Panc1 (cell line): ENCODE measurements around the gene RABL6. TPM values are rescaled to one million over a fixed set of nuclear protein-coding genes. Genes with fewer than 3 reads are reported as not detected.

Experiments used
- ATAC-seq: fragments of 200-7000 bp; cut with Tn5 transposase; 2 replicates; pipeline ENCODE4 v1.9.1; 2020; ENCODE audit warnings: mild to moderate bottlenecking, moderate library complexity
- BruUV-seq: library from RNA; stranded (reverse); fragments of 400-500 nt; replicated peaks from 2 replicates; lab custom pipeline; 2021; lab: Mats Ljungman, UMichigan
- CTCF ChIA-PET: fragments of 300-600 bp; sonication (Branson Sonifier 250); formaldehyde crosslinking; loops from one replicate; lab custom pipeline; 2022; ENCODE audit warnings: antibody characterized with exemption; lab: Charles Lee
- POLR2A ChIA-PET: fragments of 300-600 bp; sonication (Branson Sonifier 250); formaldehyde crosslinking; loops from one replicate; lab custom pipeline; 2022; ENCODE audit warnings: antibody characterized with exemption; lab: Charles Lee
- DNase-seq: peaks from one replicate; pipeline ENCODE4 v3.0.0-alpha.2; 2010; ENCODE audit warnings: low read depth, low spot score
- H3K27ac ChIP-seq: 2 replicates; pipeline ENCODE4 v1.5.1; 2011; ENCODE audit warnings: mild to moderate bottlenecking, low read length, inconsistent platforms
- H3K27me3 ChIP-seq: fragments of 200-500 bp; sonication (Bioruptor generic); 2 replicates; pipeline ENCODE4 v1.6.0; 2014; ENCODE audit warnings: low read length, inconsistent platforms; ENCODE audit not compliant: control insufficient read depth, insufficient read depth
- H3K36me3 ChIP-seq: fragments of 200-500 bp; sonication (Bioruptor generic); 2 replicates; pipeline ENCODE4 v1.5.1; 2014; ENCODE audit warnings: inconsistent platforms, mild to moderate bottlenecking, low read length, moderate library complexity; ENCODE audit not compliant: control insufficient read depth, insufficient read depth
- H3K4me1 ChIP-seq: 2 replicates; pipeline ENCODE4 v1.5.1; 2011; ENCODE audit warnings: inconsistent platforms, mild to moderate bottlenecking, low read length, moderate library complexity; ENCODE audit not compliant: control insufficient read depth, insufficient read depth
- H3K4me3 ChIP-seq, 2 experiments: 2 replicates each; pipeline ENCODE4 v1.5.1; 2011 to 2012; ENCODE audit warnings: low read depth in 2 of 2, low read length in 2 of 2, mild to moderate bottlenecking in 2 of 2, inconsistent platforms in 1 of 2, moderate library complexity in 1 of 2
- H3K9me3 ChIP-seq: fragments of 200-500 bp; sonication (Bioruptor generic); 2 replicates; pipeline ENCODE4 v1.5.1; 2014; ENCODE audit warnings: low read depth, mild to moderate bottlenecking, inconsistent platforms, low read length, moderate library complexity; ENCODE audit not compliant: control insufficient read depth, insufficient read depth
- POLR2AphosphoS5 ChIP-seq: IDR thresholded peaks from 2 replicates; pipeline ENCODE4 v1.6.1; 2012; ENCODE audit warnings: mild to moderate bottlenecking, low read depth, low read length, moderate library complexity
- REST ChIP-seq, 2 experiments: IDR thresholded peaks; 2 replicates each; pipeline ENCODE4 v1.6.1; 2011 to 2012; ENCODE audit warnings: low read depth in 2 of 2, control low read depth in 1 of 2, low read length in 1 of 2, mild to moderate bottlenecking in 1 of 2, moderate library complexity in 1 of 2; ENCODE audit not compliant: insufficient read depth in 1 of 2
- SIN3A ChIP-seq: IDR thresholded peaks from 2 replicates; pipeline ENCODE4 v1.6.1; 2012; ENCODE audit warnings: low read depth, mild to moderate bottlenecking, low read length, moderate library complexity, borderline replicate concordance; ENCODE audit not compliant: insufficient read depth
- TCF7L2 ChIP-seq: IDR thresholded peaks from 2 replicates; pipeline ENCODE4 v1.6.1; 2011; ENCODE audit warnings: mild to moderate bottlenecking, low read depth, low read length, inconsistent platforms
- in situ Hi-C: cut with HindIII; loops from 2 replicates; pipeline ENCODE4 v1.10.0; 2016; ENCODE audit warnings: low sequenced_read_pairs, low pct_unique_long_range_greater_than_20kb
- intact Hi-C: fragments of 100-400 bp; cut with micrococcal nuclease; formaldehyde crosslinking; loops from one replicate; pipeline ENCODE4 v1.10.0; 2022; ENCODE audit not compliant: unreplicated experiment
- total RNA-seq: library from RNA; stranded (reverse); gene quantifications from one replicate; pipeline ENCODE4 v1.2.1, GENCODE V29; 2021; ENCODE audit not compliant: unreplicated experiment
- TF ChIP-seq, protein P1 (sequence below): fragments of 450-650 bp; IDR thresholded peaks from 2 replicates; pipeline ENCODE4 v1.5.1; 2017; ENCODE audit warnings: mild to moderate bottlenecking

RABL6 gene
- total RNA-seq, 1 experiment from 2014 or later: 106 TPM

DNA sequence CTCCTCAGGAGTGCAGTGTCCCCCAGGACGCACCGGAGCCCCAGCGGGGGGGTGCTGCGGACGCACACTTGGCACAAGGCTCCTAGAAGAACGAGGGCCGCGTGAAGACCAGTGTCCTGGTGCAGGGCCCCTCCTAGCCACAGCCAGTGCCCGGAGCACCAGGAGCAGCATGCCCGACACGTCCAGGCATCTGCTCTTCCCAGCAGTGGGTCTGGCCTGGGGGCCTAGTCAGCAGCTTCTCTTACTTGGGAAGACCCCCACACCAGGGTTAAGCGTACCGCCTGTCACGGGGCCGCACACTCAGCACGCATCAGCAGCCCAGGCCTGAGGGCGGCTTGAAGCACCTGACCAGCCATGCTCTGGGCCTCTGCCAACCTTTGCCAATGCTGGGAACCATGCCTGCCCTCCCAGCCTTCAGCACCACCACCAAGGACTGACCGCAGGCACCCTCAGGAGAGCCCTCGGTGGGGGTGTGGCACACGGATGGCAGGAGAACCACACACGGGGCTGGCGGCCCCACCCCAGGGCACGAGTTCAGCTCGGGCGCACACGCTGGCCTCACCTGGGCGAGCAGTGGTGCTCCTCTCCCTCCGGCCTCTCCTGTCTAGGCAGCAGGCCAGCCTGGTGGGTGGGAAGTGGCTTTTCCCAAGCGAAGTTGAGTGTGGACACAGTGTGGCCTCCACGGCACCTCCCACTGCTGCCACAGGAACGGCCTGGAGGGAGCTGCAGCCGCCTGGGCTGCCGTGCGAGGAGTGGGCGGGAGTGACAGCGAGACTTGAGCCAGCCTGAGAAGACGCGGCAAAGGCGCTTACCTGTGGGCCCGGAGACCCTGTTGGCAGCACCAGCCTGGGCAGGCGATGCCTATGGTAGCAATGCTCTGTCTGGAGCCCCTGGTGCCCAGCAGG, 22.5 kb downstream of the RABL6 start:
- in situ Hi-C loops: no loop called here
- CTCF ChIA-PET: no interaction called here

GRCh38 chr9:136831002-136831719, 23.4 kb downstream of the RABL6 start:
- Histone ChIP-seq H3K4me1 (no peaks in the 10 kb centered on the region), H3K4me3 (no peak overlapping the region), H3K27me3 (no peaks in the 10 kb centered on the region), H3K9me3 (no peaks in the 10 kb centered on the region), H3K36me3 (no peaks in the 10 kb centered on the region; the same call in 1 of the 2 replicates), H3K27ac (no peak overlapping the region)
- BruUV-seq: no TSS peak
- intact Hi-C loops (no loop called here), in situ Hi-C loops (no loop called here)
- ATAC-seq: no peak
- TF ChIP-seq SIN3A (no peak), TCF7L2 (no peak), REST (IDR thresholded peaks at IDR 0.05; ENCODE audit: insufficient read depth in 1 of 2, low read depth in 2 of 2, low read length in 1 of 2) (no peak), POLR2AphosphoS5 (no peak)
- TF ChIP-seq, protein P1, sequence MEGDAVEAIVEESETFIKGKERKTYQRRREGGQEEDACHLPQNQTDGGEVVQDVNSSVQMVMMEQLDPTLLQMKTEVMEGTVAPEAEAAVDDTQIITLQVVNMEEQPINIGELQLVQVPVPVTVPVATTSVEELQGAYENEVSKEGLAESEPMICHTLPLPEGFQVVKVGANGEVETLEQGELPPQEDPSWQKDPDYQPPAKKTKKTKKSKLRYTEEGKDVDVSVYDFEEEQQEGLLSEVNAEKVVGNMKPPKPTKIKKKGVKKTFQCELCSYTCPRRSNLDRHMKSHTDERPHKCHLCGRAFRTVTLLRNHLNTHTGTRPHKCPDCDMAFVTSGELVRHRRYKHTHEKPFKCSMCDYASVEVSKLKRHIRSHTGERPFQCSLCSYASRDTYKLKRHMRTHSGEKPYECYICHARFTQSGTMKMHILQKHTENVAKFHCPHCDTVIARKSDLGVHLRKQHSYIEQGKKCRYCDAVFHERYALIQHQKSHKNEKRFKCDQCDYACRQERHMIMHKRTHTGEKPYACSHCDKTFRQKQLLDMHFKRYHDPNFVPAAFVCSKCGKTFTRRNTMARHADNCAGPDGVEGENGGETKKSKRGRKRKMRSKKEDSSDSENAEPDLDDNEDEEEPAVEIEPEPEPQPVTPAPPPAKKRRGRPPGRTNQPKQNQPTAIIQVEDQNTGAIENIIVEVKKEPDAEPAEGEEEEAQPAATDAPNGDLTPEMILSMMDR: no peak
- POLR2A ChIA-PET: no interaction called here
- no peak for DNase-seq
- CTCF ChIA-PET: no interaction called here

More for the DNA sequence above, 22.5 kb downstream of the RABL6 start:
- H3K27me3 ChIP-seq: no peaks in the 10 kb centered on the region
- intact Hi-C loops: no loop called here
- TF ChIP-seq REST (IDR thresholded peaks at IDR 0.05; ENCODE audit: insufficient read depth in 1 of 2, low read depth in 2 of 2, low read length in 1 of 2) (no peak), SIN3A (no peak)
- TF ChIP-seq, protein P1: no peak
- POLR2A ChIA-PET: no interaction called here
- no peak for ATAC-seq
- H3K4me3 ChIP-seq: no peak overlapping the region
- no TSS peak for BruUV-seq
- no peaks in the 10 kb centered on the region for H3K4me1 ChIP-seq
- no peak for DNase-seq
- H3K36me3 ChIP-seq: no peaks in the 10 kb centered on the region; the same call in 1 of the 2 replicates
- H3K27ac ChIP-seq: no peak overlapping the region
- H3K9me3 ChIP-seq: no peaks in the 10 kb centered on the region
